PFSK-1 (cell line): Measurements from ENCODE around the gene UPF1.

Experiments used
- POLR2AphosphoS5 ChIP-seq: IDR thresholded peaks from 2 replicates; pipeline ENCODE4 v1.6.1; 2012; ENCODE audit warnings: low read depth, mild to moderate bottlenecking, control low read depth, low read length, moderate library complexity
- REST ChIP-seq, 2 experiments: IDR thresholded peaks; 2 replicates each; pipeline versions ENCODE4 v1.6.1 to v1.8.0; 2011 to 2012; ENCODE audit warnings: low read depth in 2 of 2, low read length in 2 of 2, control low read depth in 1 of 2, inconsistent platforms in 1 of 2, mild to moderate bottlenecking in 1 of 2, moderate library complexity in 1 of 2; ENCODE audit not compliant: insufficient read depth in 1 of 2
- SIN3A ChIP-seq: IDR thresholded peaks from 2 replicates; pipeline ENCODE4 v1.6.1; 2012; ENCODE audit warnings: mild to moderate bottlenecking, low read length, moderate library complexity, borderline replicate concordance; ENCODE audit not compliant: insufficient read depth
- TAF1 ChIP-seq: IDR thresholded peaks from 2 replicates; pipeline ENCODE4 v1.6.1; 2012; ENCODE audit warnings: low read length, control low read depth, borderline replicate concordance; ENCODE audit not compliant: insufficient read depth

GRCh38 chr19:18795540-18795939, 36.2 kb upstream of the UPF1 start:
- TF ChIP-seq REST (IDR thresholded peaks at IDR 0.05; ENCODE audit: insufficient read depth in 1 of 2, low read depth in 2 of 2, low read length in 2 of 2) = no peak
- no peak for TF ChIP-seq POLR2AphosphoS5
- no peak for TF ChIP-seq TAF1
- no peak for TF ChIP-seq SIN3A
